ENCODE data around the gene DNASE1L3.

GRCh38 chr3:58246148-58247047 lies 35.6 kb upstream of the DNASE1L3 start:
- TF ChIP-seq SP1 (IDR thresholded peaks at IDR 0.05), result no peak
- no peak for TF ChIP-seq BHLHE40 (IDR thresholded peaks at IDR 0.05; ENCODE audit: borderline replicate concordance)
- no peak for TF ChIP-seq FOXM1 (IDR thresholded peaks at IDR 0.05; ENCODE audit: borderline replicate concordance)
- TF ChIP-seq L3MBTL2 (conservative IDR thresholded peaks at IDR 0.05), result no peak
- no peak for TF ChIP-seq SUZ12 (IDR thresholded peaks at IDR 0.05)
- no peak for TF ChIP-seq CTBP1 (IDR thresholded peaks at IDR 0.05; ENCODE audit: borderline replicate concordance)
- no peak for TF ChIP-seq ARNT (IDR thresholded peaks at IDR 0.05)
- TF ChIP-seq NFRKB (IDR thresholded peaks at IDR 0.05), result no peak
- no peak for TF ChIP-seq LEF1 (IDR thresholded peaks at IDR 0.05; ENCODE audit: borderline replicate concordance)
